GM19238 (cell line): Measurements from ENCODE around the gene MYO1H.
A peak's percentile ranks its signal among the peaks of the same experiment; 100 is the strongest.
"Not testable (repeated sequence)": the region's sequence is repeated elsewhere in the genome, so short reads cannot be mapped to it uniquely, and the experiment has no call there.

Source experiments
- DNase-seq: peaks from one replicate; pipeline ENCODE4 v3.0.0; 2011; ENCODE audit warnings: low spot score; ENCODE audit not compliant: insufficient read length

Gene MYO1H

GRCh38 chr12:109418848-109419480, 71.3 kb downstream of the MYO1H start:
- DNase-seq = no peak

- no peak for DNase-seq
Observed at GRCh38 chr12:109421355-109422087, 73.8 kb downstream of the MYO1H start.

GRCh38 chr12:109422251-109422650, 74.6 kb downstream of the MYO1H start:
- no peak for DNase-seq

- DNase-seq = no peak
Observed at GRCh38 chr12:109423392-109423791, 75.7 kb downstream of the MYO1H start.

- peak; percentile 57 for DNase-seq
Observed at GRCh38 chr12:109428037-109428629, 80.4 kb downstream of the MYO1H start.

- not testable (repeated sequence) for DNase-seq
Observed at GRCh38 chr12:109428804-109429203, 81.1 kb downstream of the MYO1H start.

- DNase-seq = no peak
Observed at GRCh38 chr12:109430244-109430643, 82.5 kb downstream of the MYO1H start.

GRCh38 chr12:109432431-109432830, 84.7 kb downstream of the MYO1H start:
- no peak for DNase-seq

- peak; percentile 37 for DNase-seq
Observed at GRCh38 chr12:109432842-109433304, 85.2 kb downstream of the MYO1H start.

GRCh38 chr12:109433618-109434017, 85.9 kb downstream of the MYO1H start:
- DNase-seq = no peak

- DNase-seq = no peak
Observed at GRCh38 chr12:109434582-109434981, 86.9 kb downstream of the MYO1H start.

GRCh38 chr12:109435428-109436187, 87.9 kb downstream of the MYO1H start:
- no peak for DNase-seq

- no peak for DNase-seq
Observed at GRCh38 chr12:109436188-109436560, 88.5 kb downstream of the MYO1H start.

- DNase-seq = no peak
Observed at GRCh38 chr12:109439181-109439580, 91.5 kb downstream of the MYO1H start.

GRCh38 chr12:109439951-109440350, 92.3 kb downstream of the MYO1H start:
- not testable (repeated sequence) for DNase-seq

- no peak for DNase-seq
Observed at GRCh38 chr12:109440851-109441490, 93.3 kb downstream of the MYO1H start.

GRCh38 chr12:109443794-109444193, 96.1 kb downstream of the MYO1H start:
- DNase-seq = no peak

GRCh38 chr12:109444259-109444658, 96.6 kb downstream of the MYO1H start:
- no peak for DNase-seq

GRCh38 chr12:109445191-109445609, 97.5 kb downstream of the MYO1H start:
- no peak for DNase-seq

GRCh38 chr12:109446869-109447268, 99.2 kb downstream of the MYO1H start:
- no peak for DNase-seq

GRCh38 chr12:109447482-109447881, 99.8 kb downstream of the MYO1H start:
- DNase-seq = no peak
